GM13977 (cell line): Measurements from ENCODE around the gene REV3L.

ENCODE experiments used
- DNase-seq: peaks from one replicate; pipeline ENCODE4 v3.0.0; 2012; ENCODE audit warnings: low spot score
- in situ Hi-C: fragments of 300-500 bp; cut with MboI; formaldehyde crosslinking; loops from one replicate; pipeline ENCODE4 v1.12.0; 2022; ENCODE audit warnings: low sequenced_read_pairs, low pct_unique_long_range_greater_than_20kb, mixed read lengths, inconsistent platforms; ENCODE audit not compliant: unreplicated experiment
- TF ChIP-seq, protein P1 (sequence below): IDR thresholded peaks from 2 replicates; pipeline ENCODE4 v1.5.1; 2012; ENCODE audit warnings: mild to moderate bottlenecking, control low read depth; ENCODE audit not compliant: insufficient read depth; ENCODE audit errors: extremely low read depth, missing control alignments

REV3L gene

GRCh38 chr6:111499269-111499793 is 16.3 kb upstream of the REV3L start:
- TF ChIP-seq, protein P1, sequence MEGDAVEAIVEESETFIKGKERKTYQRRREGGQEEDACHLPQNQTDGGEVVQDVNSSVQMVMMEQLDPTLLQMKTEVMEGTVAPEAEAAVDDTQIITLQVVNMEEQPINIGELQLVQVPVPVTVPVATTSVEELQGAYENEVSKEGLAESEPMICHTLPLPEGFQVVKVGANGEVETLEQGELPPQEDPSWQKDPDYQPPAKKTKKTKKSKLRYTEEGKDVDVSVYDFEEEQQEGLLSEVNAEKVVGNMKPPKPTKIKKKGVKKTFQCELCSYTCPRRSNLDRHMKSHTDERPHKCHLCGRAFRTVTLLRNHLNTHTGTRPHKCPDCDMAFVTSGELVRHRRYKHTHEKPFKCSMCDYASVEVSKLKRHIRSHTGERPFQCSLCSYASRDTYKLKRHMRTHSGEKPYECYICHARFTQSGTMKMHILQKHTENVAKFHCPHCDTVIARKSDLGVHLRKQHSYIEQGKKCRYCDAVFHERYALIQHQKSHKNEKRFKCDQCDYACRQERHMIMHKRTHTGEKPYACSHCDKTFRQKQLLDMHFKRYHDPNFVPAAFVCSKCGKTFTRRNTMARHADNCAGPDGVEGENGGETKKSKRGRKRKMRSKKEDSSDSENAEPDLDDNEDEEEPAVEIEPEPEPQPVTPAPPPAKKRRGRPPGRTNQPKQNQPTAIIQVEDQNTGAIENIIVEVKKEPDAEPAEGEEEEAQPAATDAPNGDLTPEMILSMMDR = no peak
- no peak for DNase-seq
- in situ Hi-C loops = no loop called here

- DNase-seq = no peak
- in situ Hi-C loops = no loop called here
- TF ChIP-seq, protein P1 = no peak
Measured at GRCh38 chr6:111494951-111495635, 12.1 kb upstream of the REV3L start.

- in situ Hi-C loops = no loop called here
- no peak for DNase-seq
- TF ChIP-seq, protein P1 = no peak
Measured at GRCh38 chr6:111492499-111492898, 9.5 kb upstream of the REV3L start.

- no peak for DNase-seq
- TF ChIP-seq, protein P1 = no peak
- in situ Hi-C loops = no loop called here
Measured at GRCh38 chr6:111490067-111490466, 7.0 kb upstream of the REV3L start.

GRCh38 chr6:111487661-111488060 is 4.6 kb upstream of the REV3L start:
- in situ Hi-C loops = no loop called here
- peak; percentile 55 for DNase-seq
- TF ChIP-seq, protein P1 = no peak

GRCh38 chr6:111486921-111487320 is 3.9 kb upstream of the REV3L start:
- no peak for DNase-seq
- in situ Hi-C loops = no loop called here
- TF ChIP-seq, protein P1 = no peak

- DNase-seq = no peak
- TF ChIP-seq, protein P1 = no peak
- in situ Hi-C loops = no loop called here
Measured at GRCh38 chr6:111486475-111486874, 3.5 kb upstream of the REV3L start.
